BLaER1 treated with 17β-estradiol and CSF1 and Interleukin-3, amounts not matched to agents 10 nM and 100 nM (cell line): ENCODE measurements around the gene TMEM106C.
A peak's percentile ranks its signal among the peaks of the same experiment; 100 is the strongest.

ENCODE experiments used
- H3K27ac ChIP-seq, 11 experiments: shearing (Covaris generic); formaldehyde crosslinking; 2 replicates each; pipeline ENCODE4 v1.8.1; 2022
- H3K27me3 ChIP-seq, 11 experiments: shearing (Covaris generic); formaldehyde crosslinking; 2 replicates each; pipeline ENCODE4 v1.8.1; 2022
- H3K36me3 ChIP-seq, 11 experiments: shearing (Covaris generic); formaldehyde crosslinking; 2 replicates each; pipeline ENCODE4 v1.8.1; 2022
- H3K4me1 ChIP-seq, 10 experiments: shearing (Covaris generic); formaldehyde crosslinking; 2 replicates each; pipeline ENCODE4 v1.8.1; 2022
- H3K4me2 ChIP-seq, 11 experiments: shearing (Covaris generic); formaldehyde crosslinking; 2 replicates each; pipeline ENCODE4 v1.8.1; 2022
- H3K4me3 ChIP-seq, 10 experiments: shearing (Covaris generic); formaldehyde crosslinking; 2 replicates each; pipeline ENCODE4 v1.8.1; 2022
- H3K9ac ChIP-seq, 11 experiments: shearing (Covaris generic); formaldehyde crosslinking; 2 replicates each; pipeline ENCODE4 v1.8.1; 2022
- H3K9me3 ChIP-seq, 11 experiments: shearing (Covaris generic); formaldehyde crosslinking; replicated peaks in 1 of 11; 2 replicates each; pipeline ENCODE4 v1.8.1; 2022
- H4K20me1 ChIP-seq, 11 experiments: shearing (Covaris generic); formaldehyde crosslinking; 2 replicates each; pipeline ENCODE4 v1.8.1; 2022
- Cebpa-rat ChIP-seq, 11 experiments: shearing (Covaris generic); IDR thresholded peaks; 2 replicates each; pipeline ENCODE4 v1.8.1; 2022

TMEM106C gene

DNA sequence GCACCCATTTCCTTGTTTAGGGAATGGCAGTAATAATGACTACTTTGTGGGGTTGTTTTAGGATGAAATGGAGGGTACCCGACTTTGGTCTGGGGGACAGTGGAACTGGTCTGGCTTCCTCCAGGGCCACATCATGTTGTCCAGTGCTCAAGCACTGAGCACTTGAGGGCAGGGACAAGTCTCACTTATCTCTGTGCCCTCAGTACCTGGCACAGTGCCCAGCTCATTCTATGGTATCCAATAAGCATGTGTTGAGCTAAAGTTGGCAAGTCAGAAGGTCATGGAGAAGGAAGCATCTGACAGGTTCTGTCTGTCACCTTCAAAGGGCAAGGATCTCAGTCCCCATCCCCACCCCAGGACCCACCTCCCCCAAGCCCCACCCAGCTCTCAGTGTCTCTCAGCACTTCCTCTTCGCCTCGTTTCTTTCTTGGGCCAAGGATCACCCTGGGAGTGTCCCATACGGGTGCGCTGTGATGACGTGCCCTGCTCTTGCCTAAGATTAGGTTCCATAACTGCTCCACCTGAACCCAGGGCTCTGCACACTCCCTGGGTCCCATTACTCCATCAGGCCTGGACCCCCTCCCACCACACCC is 24.3 kb upstream of the TMEM106C start:
- no peak for TF ChIP-seq Cebpa-rat (IDR thresholded peaks at IDR 0.05)
- no peak overlapping the region for H3K4me3 ChIP-seq
- peak overlapping the region in 8 of 11 experiments; percentile 45 to 78 (median 57); a peak in 13 of 22 replicates for H3K27ac ChIP-seq
- H3K9ac ChIP-seq, result peak overlapping the region in 2 of 11 experiments; percentile 45 to 47; a peak in 1 of 22 replicates
- H3K4me2 ChIP-seq, result peak overlapping the region; percentile 69 to 92 (median 81)
- peaks cover 0 to 9% (median 0%) of the 10 kb centered on the region in 11 experiments; a peak in 1 of 22 replicates for H4K20me1 ChIP-seq
- H3K4me1 ChIP-seq, result peaks cover 39 to 68% (median 61%) of the 10 kb centered on the region in 10 experiments
- H3K9me3 ChIP-seq, result no peaks in the 10 kb centered on the region
- peaks cover 0 to 27% (median 0%) of the 10 kb centered on the region in 11 experiments; a peak in 7 of 22 replicates for H3K27me3 ChIP-seq
- H3K36me3 ChIP-seq, result no peaks in the 10 kb centered on the region

- Histone ChIP-seq H3K9ac (peak overlapping the region in 2 of 11 experiments; percentile 51 to 61; a peak in 2 of 22 replicates), H3K9me3 (no peaks in the 10 kb centered on the region), H3K4me3 (no peak overlapping the region), H3K27ac (peak overlapping the region in 3 of 11 experiments; percentile 30 to 38 (median 36); a peak in 3 of 22 replicates), H3K27me3 (peaks cover 0 to 27% (median 0%) of the 10 kb centered on the region in 11 experiments; a peak in 7 of 22 replicates), H4K20me1 (peaks cover 0 to 9% (median 0%) of the 10 kb centered on the region in 11 experiments; a peak in 1 of 22 replicates), H3K4me2 (peak overlapping the region; percentile 82 to 99 (median 93)), H3K4me1 (peaks cover 39 to 68% (median 61%) of the 10 kb centered on the region in 10 experiments), H3K36me3 (no peaks in the 10 kb centered on the region)
- no peak for TF ChIP-seq Cebpa-rat (IDR thresholded peaks at IDR 0.05)
Measured at GRCh38 chr12:47940773-47941474, 22.5 kb upstream of the TMEM106C start.

DNA sequence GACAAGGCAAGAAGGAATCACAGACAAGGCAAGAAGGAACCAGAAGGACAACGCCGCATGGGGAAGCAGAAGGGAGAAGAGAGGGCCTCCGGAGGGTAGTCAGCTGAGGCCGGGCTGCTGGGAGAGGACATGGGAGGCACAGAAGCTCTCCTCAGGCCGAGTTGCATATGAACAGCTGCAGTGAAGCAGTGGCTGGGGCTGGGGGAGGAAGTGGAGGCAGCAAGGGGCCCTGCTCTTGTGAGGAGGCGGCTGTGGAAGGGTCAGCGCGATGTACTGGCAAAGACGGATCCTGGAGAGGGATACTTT is 22.0 kb upstream of the TMEM106C start:
- Histone ChIP-seq H3K27ac (peak overlapping the region in 4 of 11 experiments; percentile 30 to 43 (median 37); a peak in 3 of 22 replicates), H3K4me3 (peak overlapping the region in 5 of 10 experiments; percentile 11 to 55 (median 41); a peak in 6 of 20 replicates), H3K9ac (peak overlapping the region in 5 of 11 experiments; percentile 10 to 61 (median 51); a peak in 8 of 22 replicates), H3K27me3 (peaks cover 0 to 27% (median 0%) of the 10 kb centered on the region in 11 experiments; a peak in 7 of 22 replicates), H3K9me3 (no peaks in the 10 kb centered on the region), H3K36me3 (no peaks in the 10 kb centered on the region), H3K4me2 (peak overlapping the region; percentile 82 to 99 (median 93)), H4K20me1 (peaks cover 0 to 9% (median 0%) of the 10 kb centered on the region in 11 experiments; a peak in 1 of 22 replicates), H3K4me1 (peaks cover 39 to 68% (median 61%) of the 10 kb centered on the region in 10 experiments)
- no peak for TF ChIP-seq Cebpa-rat (IDR thresholded peaks at IDR 0.05)

GRCh38 chr12:47941871-47942613 is 21.4 kb upstream of the TMEM106C start:
- peak overlapping the region; percentile 11 to 55 (median 35); a peak in 13 of 20 replicates for H3K4me3 ChIP-seq
- peak overlapping the region in 6 of 11 experiments; percentile 10 to 61 (median 50); a peak in 11 of 22 replicates for H3K9ac ChIP-seq
- peaks cover 0 to 27% (median 0%) of the 10 kb centered on the region in 11 experiments; a peak in 7 of 22 replicates for H3K27me3 ChIP-seq
- peak overlapping the region in 4 of 11 experiments; percentile 30 to 43 (median 37); a peak in 4 of 22 replicates for H3K27ac ChIP-seq
- H3K36me3 ChIP-seq, result no peaks in the 10 kb centered on the region
- H3K4me2 ChIP-seq, result peak overlapping the region; percentile 82 to 99 (median 93)
- no peaks in the 10 kb centered on the region for H3K9me3 ChIP-seq
- peaks cover 39 to 67% (median 62%) of the 10 kb centered on the region in 10 experiments for H3K4me1 ChIP-seq
- TF ChIP-seq Cebpa-rat (IDR thresholded peaks at IDR 0.05), result no peak
- H4K20me1 ChIP-seq, result peaks cover 0 to 9% (median 0%) of the 10 kb centered on the region in 11 experiments; a peak in 1 of 22 replicates

DNA sequence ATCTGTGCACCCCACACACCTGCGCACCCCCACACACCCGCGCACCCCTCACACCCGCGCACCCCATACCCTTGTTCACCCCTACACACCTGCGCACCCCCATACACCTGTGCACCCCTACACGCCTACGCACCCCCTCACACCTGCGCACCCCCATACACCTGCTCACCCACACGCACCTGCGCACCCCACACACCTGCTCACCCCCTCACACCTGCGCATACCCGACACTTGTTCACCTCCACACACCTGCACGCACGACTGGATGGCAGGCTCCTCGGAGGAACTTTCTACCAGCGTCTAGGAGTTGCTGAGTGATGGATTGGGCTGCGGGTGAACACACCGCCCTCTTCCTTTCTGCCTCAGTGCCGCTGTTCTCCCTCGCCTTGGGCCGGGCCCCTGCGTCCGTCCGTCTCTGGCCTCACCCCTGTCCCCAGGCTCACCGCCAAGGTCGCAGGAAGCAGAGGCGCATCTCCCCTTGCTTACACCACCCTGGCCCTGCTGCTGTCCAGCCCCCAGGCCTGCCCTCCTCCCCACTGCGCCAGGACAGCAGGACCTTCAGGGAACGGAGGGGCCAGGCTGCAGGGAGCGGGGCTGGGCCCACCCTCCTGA is 20.7 kb upstream of the TMEM106C start:
- H4K20me1 ChIP-seq, result peaks cover 0 to 9% (median 0%) of the 10 kb centered on the region in 11 experiments; a peak in 1 of 22 replicates
- no peak overlapping the region for H3K9ac ChIP-seq
- no peak overlapping the region for H3K27ac ChIP-seq
- TF ChIP-seq Cebpa-rat (IDR thresholded peaks at IDR 0.05), result no peak
- H3K4me3 ChIP-seq, result peak overlapping the region in 4 of 10 experiments; percentile 21 to 51 (median 28); a peak in 4 of 20 replicates
- no peaks in the 10 kb centered on the region for H3K9me3 ChIP-seq
- H3K4me2 ChIP-seq, result peak overlapping the region; percentile 82 to 99 (median 93)
- peaks cover 0 to 27% (median 0%) of the 10 kb centered on the region in 11 experiments; a peak in 7 of 22 replicates for H3K27me3 ChIP-seq
- no peaks in the 10 kb centered on the region for H3K36me3 ChIP-seq
- peaks cover 37 to 61% (median 57%) of the 10 kb centered on the region in 10 experiments for H3K4me1 ChIP-seq

GRCh38 chr12:47943623-47944340 is 19.6 kb upstream of the TMEM106C start:
- Histone ChIP-seq H3K27ac (no peak overlapping the region), H3K9ac (no peak overlapping the region)

DNA sequence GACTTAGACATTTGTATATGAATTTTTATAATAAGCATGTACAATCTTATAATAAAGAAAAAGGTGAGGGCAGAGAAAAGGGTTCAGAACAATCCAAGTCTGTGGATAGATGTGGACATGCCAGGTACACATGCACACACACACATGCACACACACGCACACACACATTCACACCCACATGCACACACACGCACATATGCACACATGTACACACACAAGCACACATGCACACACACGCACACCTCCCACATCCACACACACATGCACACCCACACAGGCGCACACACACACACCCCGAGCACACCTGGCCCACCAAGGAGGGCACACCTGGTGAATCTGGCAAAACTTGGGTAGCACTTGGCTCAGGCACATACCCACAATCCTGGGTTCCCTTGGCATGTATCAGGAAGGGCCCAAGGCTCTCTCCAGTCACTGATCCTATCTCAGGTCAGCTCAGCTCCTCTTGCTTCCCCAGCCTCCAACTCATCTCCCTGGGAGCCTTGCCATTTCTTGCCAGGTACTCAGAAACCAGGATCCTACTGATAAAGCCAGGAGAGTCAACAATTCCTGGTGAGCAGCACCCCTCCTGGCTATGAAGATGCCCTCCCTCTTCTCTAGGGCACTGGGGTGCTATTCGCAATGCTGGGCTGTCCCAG is 18.6 kb upstream of the TMEM106C start:
- H3K36me3 ChIP-seq, result no peaks in the 10 kb centered on the region
- H3K4me3 ChIP-seq, result no peak overlapping the region
- no peaks in the 10 kb centered on the region for H3K9me3 ChIP-seq
- H3K9ac ChIP-seq, result no peak overlapping the region
- H3K4me2 ChIP-seq, result no peak overlapping the region
- no peak for TF ChIP-seq Cebpa-rat (IDR thresholded peaks at IDR 0.05)
- H3K27me3 ChIP-seq, result peaks cover 0 to 27% (median 0%) of the 10 kb centered on the region in 11 experiments; a peak in 7 of 22 replicates
- H4K20me1 ChIP-seq, result peaks cover 0 to 9% (median 0%) of the 10 kb centered on the region in 11 experiments; a peak in 1 of 22 replicates
- H3K4me1 ChIP-seq, result peaks cover 23 to 49% (median 38%) of the 10 kb centered on the region in 10 experiments
- H3K27ac ChIP-seq, result no peak overlapping the region

More at GRCh38 chr12:47943623-47944340, 19.6 kb upstream of the TMEM106C start:
- no peaks in the 10 kb centered on the region for H3K36me3 ChIP-seq
- TF ChIP-seq Cebpa-rat (IDR thresholded peaks at IDR 0.05), result no peak
- peaks cover 0 to 27% (median 0%) of the 10 kb centered on the region in 11 experiments; a peak in 7 of 22 replicates for H3K27me3 ChIP-seq
- peak overlapping the region in 8 of 11 experiments; percentile 84 to 99 (median 94); a peak in 10 of 22 replicates for H3K4me2 ChIP-seq
- peaks cover 26 to 50% (median 46%) of the 10 kb centered on the region in 10 experiments for H3K4me1 ChIP-seq
- H3K4me3 ChIP-seq, result no peak overlapping the region
- H3K9me3 ChIP-seq, result no peaks in the 10 kb centered on the region
- H4K20me1 ChIP-seq, result peaks cover 0 to 9% (median 0%) of the 10 kb centered on the region in 11 experiments; a peak in 1 of 22 replicates
